ENCODE measurements around the gene SLC5A11. TPM values are rescaled to one million over a fixed set of nuclear protein-coding genes. Genes with fewer than 3 reads are reported as not detected.

The SLC5A11 gene
- total and polyA plus RNA-seq, 4 donors, result 0.15 to 4.1 (median 0.92) TPM

- Histone ChIP-seq H3K27ac (ENCODE audit: low read depth in 1 of 2, low read length in 2 of 2) (no peak overlapping the region), H3K27me3 (ENCODE audit: control insufficient read depth in 4 of 4, insufficient read depth in 4 of 4, low read length in 3 of 4) (no peaks in the 10 kb centered on the region), H3K4me1 (ENCODE audit: control insufficient read depth in 4 of 4, insufficient read depth in 4 of 4, low read length in 3 of 4) (no peaks in the 10 kb centered on the region), H3K36me3 (ENCODE audit: control insufficient read depth in 4 of 4, insufficient read depth in 3 of 4, low read depth in 1 of 4, low read length in 3 of 4) (peaks cover 14 to 66% (median 38%) of the 10 kb centered on the region in 4 donors), H3K9me3 (ENCODE audit: control insufficient read depth in 4 of 4, low read length in 3 of 4) (no peaks in the 10 kb centered on the region), H3K4me3 (ENCODE audit: low read depth in 1 of 3, low read length in 3 of 3) (no peak overlapping the region), H3K9ac (ENCODE audit: low read depth in 1 of 2, low read length in 2 of 2) (no peak overlapping the region)
- DNase-seq (ENCODE audit: low spot score), result no peak
- TF ChIP-seq, protein P1, sequence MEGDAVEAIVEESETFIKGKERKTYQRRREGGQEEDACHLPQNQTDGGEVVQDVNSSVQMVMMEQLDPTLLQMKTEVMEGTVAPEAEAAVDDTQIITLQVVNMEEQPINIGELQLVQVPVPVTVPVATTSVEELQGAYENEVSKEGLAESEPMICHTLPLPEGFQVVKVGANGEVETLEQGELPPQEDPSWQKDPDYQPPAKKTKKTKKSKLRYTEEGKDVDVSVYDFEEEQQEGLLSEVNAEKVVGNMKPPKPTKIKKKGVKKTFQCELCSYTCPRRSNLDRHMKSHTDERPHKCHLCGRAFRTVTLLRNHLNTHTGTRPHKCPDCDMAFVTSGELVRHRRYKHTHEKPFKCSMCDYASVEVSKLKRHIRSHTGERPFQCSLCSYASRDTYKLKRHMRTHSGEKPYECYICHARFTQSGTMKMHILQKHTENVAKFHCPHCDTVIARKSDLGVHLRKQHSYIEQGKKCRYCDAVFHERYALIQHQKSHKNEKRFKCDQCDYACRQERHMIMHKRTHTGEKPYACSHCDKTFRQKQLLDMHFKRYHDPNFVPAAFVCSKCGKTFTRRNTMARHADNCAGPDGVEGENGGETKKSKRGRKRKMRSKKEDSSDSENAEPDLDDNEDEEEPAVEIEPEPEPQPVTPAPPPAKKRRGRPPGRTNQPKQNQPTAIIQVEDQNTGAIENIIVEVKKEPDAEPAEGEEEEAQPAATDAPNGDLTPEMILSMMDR (IDR thresholded peaks at IDR 0.05; ENCODE audit: low read depth, low read length, missing input control), result no peak
- TF ChIP-seq MAX (IDR thresholded peaks at IDR 0.05) (no peak), YY1 (IDR thresholded peaks at IDR 0.05) (no peak), JUND (IDR thresholded peaks at IDR 0.05) (no peak), HNF4G (IDR thresholded peaks at IDR 0.05) (no peak), FOXA2 (IDR thresholded peaks at IDR 0.05) (no peak), EGR1 (IDR thresholded peaks at IDR 0.05; ENCODE audit: low read depth in 2 of 2) (no peak), FOXA1 (IDR thresholded peaks at IDR 0.05) (no peak), NR2F2 (IDR thresholded peaks at IDR 0.05) (no peak), GABPA (IDR thresholded peaks at IDR 0.05 in 1 of 2, conservative IDR thresholded peaks at IDR 0.05 in 1 of 2) (no peak)
- TF ChIP-seq, protein P2, sequence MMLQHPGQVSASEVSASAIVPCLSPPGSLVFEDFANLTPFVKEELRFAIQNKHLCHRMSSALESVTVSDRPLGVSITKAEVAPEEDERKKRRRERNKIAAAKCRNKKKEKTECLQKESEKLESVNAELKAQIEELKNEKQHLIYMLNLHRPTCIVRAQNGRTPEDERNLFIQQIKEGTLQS (IDR thresholded peaks at IDR 0.05), result no peak
- WGBS, result 76% methylated on average over 6 of the region's 6 CpGs
Measured at GRCh38 chr16:24957887-24958286, 112.1 kb downstream of the SLC5A11 start.

Other genes starting within 250 kb of the SLC5A11 start
- gene TNRC6A, start 116.3 kb upstream of the SLC5A11 start, total RNA-seq, result 10 to 100 TPM; 21.7 to 42.3 TPM
- gene TNRC6A, start 116.3 kb upstream of the SLC5A11 start, polyA plus RNA-seq, result 10 to 100 TPM in 1 of 2 donors, 1 to 10 TPM in 1; 9.3 to 24.0 TPM
- gene ARHGAP17, start 169.4 kb downstream of the SLC5A11 start, total RNA-seq, result 10 to 100 TPM; 21.0 to 21.9 TPM
- gene ARHGAP17, start 169.4 kb downstream of the SLC5A11 start, polyA plus RNA-seq, result 10 to 100 TPM in 1 of 2 donors, 1 to 10 TPM in 1; 9.7 to 11.3 TPM

Data from liver (tissue), 9 donors.